Mesothelial cell of epicardium (in vitro differentiated cells): ENCODE data around the gene RYR3. TPM values are rescaled to one million over a fixed set of nuclear protein-coding genes. Genes with fewer than 3 reads are reported as not detected.
A peak's percentile ranks its signal among the peaks of the same experiment; 100 is the strongest.

Experiments used
- DNase-seq, 2 experiments: peaks; one replicate each; pipeline ENCODE4 v3.0.0; 2021; ENCODE audit warnings: low spot score in 2 of 2; ENCODE audit not compliant: unreplicated experiment in 2 of 2
- H3K27ac Mint-ChIP-seq: 2 replicates; pipeline ENCODE4 v1.8.0; 2021; ENCODE audit warnings: mixed read lengths
- H3K27me3 Mint-ChIP-seq: 2 replicates; pipeline ENCODE4 v1.8.0; 2021; ENCODE audit warnings: low read depth, mixed read lengths
- H3K36me3 Mint-ChIP-seq: 2 replicates; pipeline ENCODE4 v1.8.0; 2021; ENCODE audit warnings: mixed read lengths
- H3K4me1 Mint-ChIP-seq: 2 replicates; pipeline ENCODE4 v1.8.0; 2021; ENCODE audit warnings: mixed read lengths
- H3K4me3 Mint-ChIP-seq: 2 replicates; pipeline ENCODE4 v1.8.0; 2021; ENCODE audit warnings: mild to moderate bottlenecking, moderate library complexity, mixed read lengths
- H3K9me3 Mint-ChIP-seq: 2 replicates; pipeline ENCODE4 v1.8.0; 2021; ENCODE audit warnings: mixed read lengths
- total RNA-seq: library from RNA; stranded (reverse); gene quantifications from 3 replicates; pipeline ENCODE4 v1.2.1, GENCODE V29; 2021
- TF ChIP-seq, protein P1 (sequence below): fragments of 200-600 bp; sonication (generic); IDR thresholded peaks from one replicate; pipeline ENCODE4 v1.5.0; 2021; ENCODE audit warnings: antibody characterized with exemption; ENCODE audit not compliant: unreplicated experiment

RYR3 gene
- total RNA-seq, 1 donor from 2014 or later = 3.8 TPM

DNA sequence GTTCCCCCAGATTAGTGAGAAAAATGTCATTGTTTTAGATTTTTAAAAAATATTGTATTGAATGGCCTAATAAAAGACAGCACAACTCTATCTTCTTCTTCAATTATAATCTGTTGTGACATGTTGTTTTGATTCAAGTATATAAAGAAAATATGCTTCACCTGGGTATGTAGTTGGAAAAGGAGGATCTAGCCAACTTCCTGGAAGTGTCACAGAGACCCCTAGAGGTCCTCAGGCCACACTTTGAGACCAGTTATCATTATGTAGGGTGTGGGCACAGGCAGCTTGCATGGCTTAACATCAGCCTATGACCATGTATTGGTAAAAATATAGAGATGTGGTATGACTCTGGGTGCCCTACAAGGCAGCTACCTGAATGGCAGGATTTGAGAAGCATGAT, 14.7 kb upstream of the RYR3 start:
- no peaks in the 10 kb centered on the region for H3K9me3 Mint-ChIP-seq
- no peaks in the 10 kb centered on the region for H3K36me3 Mint-ChIP-seq
- H3K4me3 Mint-ChIP-seq = no peak overlapping the region
- peaks cover 3% of the 10 kb centered on the region for H3K4me1 Mint-ChIP-seq
- no peak for DNase-seq
- H3K27me3 Mint-ChIP-seq = no peaks in the 10 kb centered on the region
- TF ChIP-seq, protein P1, sequence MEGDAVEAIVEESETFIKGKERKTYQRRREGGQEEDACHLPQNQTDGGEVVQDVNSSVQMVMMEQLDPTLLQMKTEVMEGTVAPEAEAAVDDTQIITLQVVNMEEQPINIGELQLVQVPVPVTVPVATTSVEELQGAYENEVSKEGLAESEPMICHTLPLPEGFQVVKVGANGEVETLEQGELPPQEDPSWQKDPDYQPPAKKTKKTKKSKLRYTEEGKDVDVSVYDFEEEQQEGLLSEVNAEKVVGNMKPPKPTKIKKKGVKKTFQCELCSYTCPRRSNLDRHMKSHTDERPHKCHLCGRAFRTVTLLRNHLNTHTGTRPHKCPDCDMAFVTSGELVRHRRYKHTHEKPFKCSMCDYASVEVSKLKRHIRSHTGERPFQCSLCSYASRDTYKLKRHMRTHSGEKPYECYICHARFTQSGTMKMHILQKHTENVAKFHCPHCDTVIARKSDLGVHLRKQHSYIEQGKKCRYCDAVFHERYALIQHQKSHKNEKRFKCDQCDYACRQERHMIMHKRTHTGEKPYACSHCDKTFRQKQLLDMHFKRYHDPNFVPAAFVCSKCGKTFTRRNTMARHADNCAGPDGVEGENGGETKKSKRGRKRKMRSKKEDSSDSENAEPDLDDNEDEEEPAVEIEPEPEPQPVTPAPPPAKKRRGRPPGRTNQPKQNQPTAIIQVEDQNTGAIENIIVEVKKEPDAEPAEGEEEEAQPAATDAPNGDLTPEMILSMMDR = no peak
- H3K27ac Mint-ChIP-seq = no peak overlapping the region

DNA sequence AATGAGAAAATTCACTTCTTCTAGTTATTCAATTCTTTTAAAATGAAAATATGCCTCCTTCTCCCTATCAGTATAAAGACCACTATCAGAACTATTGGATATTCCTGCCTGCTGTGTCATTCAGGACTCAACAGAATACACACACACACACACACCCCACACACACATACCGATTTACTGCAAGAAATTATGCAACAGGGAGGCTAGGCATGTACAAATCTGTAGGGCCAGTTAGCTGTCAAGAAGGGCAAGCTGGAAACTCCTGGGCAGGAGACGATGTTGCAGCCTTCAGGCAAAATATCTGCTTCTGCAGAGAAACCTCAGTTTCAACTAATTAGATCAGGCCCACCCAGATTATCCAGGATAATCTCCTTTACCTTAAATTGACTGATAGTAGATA, 13.9 kb upstream of the RYR3 start:
- H3K27me3 Mint-ChIP-seq = peaks cover 3% of the 10 kb centered on the region
- peaks cover 3% of the 10 kb centered on the region for H3K4me1 Mint-ChIP-seq
- no peak overlapping the region for H3K27ac Mint-ChIP-seq
- H3K9me3 Mint-ChIP-seq = no peaks in the 10 kb centered on the region
- no peaks in the 10 kb centered on the region for H3K36me3 Mint-ChIP-seq
- H3K4me3 Mint-ChIP-seq = no peak overlapping the region
- TF ChIP-seq, protein P1 = no peak
- DNase-seq = no peak

DNA sequence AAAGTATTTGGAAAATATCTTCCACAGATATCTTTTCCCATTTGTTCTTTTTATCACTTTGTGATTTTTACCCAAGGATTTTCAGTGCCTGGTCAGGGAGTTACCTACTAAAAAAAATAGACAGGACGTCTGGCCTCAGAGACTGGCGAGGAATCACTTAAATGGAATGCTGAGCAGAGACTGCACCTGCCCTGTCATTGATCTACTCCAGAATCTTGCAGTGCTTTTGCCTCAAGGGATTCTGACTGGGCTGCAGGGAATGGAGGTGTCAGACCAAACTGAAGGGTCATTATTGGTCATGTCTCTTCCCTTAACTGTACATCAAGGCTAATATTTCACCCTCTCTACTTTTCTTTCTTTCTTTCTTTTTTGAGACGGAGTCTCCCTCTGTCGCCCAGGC, 12.1 kb upstream of the RYR3 start:
- peaks cover 7% of the 10 kb centered on the region for H3K9me3 Mint-ChIP-seq
- DNase-seq = no peak

DNA sequence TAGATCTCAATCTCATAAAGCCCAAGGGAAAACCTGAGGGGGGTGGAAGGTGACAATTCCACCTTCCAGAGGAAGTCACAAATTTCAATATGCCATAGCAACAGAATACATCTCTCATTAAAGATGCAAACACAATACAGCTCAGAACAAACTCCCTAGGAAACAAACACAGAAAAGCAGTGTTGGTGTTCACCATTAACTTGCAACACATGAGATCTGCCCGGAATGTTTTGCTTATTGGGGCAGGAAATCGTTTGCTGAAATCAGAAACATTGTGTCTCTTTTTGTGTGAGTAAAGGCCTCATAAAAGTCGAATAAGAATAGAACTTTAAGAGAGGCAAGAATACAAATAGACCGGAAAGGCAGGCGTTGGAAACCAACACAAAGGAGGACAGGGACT, 5.8 kb upstream of the RYR3 start:
- Mint-ChIP-seq H3K27me3 (peaks cover 58% of the 10 kb centered on the region), H3K9me3 (peaks cover 7% of the 10 kb centered on the region), H3K36me3 (no peaks in the 10 kb centered on the region), H3K27ac (no peak overlapping the region), H3K4me1 (no peaks in the 10 kb centered on the region), H3K4me3 (no peak overlapping the region)
- DNase-seq = no peak
- TF ChIP-seq, protein P1 = no peak

More for the DNA sequence above, 12.1 kb upstream of the RYR3 start:
- no peak overlapping the region for H3K27ac Mint-ChIP-seq
- no peak overlapping the region for H3K4me3 Mint-ChIP-seq
- TF ChIP-seq, protein P1 = no peak
- peaks cover 2% of the 10 kb centered on the region for H3K4me1 Mint-ChIP-seq
- no peaks in the 10 kb centered on the region for H3K36me3 Mint-ChIP-seq
- H3K27me3 Mint-ChIP-seq = peaks cover 14% of the 10 kb centered on the region

DNA sequence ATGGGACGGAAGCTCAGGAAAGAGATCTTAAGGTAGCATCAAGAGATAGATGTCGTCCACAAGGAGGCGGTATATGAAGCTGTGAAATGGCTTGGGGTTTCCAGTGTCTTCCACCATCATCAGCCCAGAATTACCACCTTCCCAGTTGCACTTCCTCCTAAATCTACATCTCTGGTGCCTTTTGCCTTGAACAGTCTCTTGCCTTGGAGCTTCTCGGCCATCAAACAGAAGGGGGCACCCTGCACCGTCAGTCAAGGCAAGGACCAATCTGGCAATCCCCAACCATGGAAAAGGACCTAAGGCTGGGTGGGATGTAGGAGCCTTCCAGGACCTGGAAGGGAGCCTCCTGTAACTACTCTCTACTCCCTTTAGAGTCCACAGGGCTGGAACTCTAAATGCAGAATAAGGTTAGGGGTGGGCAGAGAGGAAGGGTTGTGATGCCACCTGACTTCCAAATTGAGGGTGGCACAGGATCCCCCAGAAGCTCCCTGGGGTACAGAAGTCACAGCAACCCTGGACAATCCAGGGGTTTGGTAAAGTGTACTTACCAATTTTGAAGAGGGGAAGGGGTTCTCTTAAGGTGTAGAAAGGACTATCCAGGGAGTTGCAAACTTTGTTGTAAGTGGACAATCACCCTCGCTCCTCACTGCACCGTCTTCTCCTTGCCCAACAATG, 1.0 kb upstream of the RYR3 start:
- Mint-ChIP-seq H3K4me3 (peak overlapping the region; percentile 56), H3K9me3 (no peaks in the 10 kb centered on the region), H3K36me3 (no peaks in the 10 kb centered on the region), H3K27me3 (peaks cover 78% of the 10 kb centered on the region), H3K4me1 (peaks cover 5% of the 10 kb centered on the region), H3K27ac (no peak overlapping the region)
- TF ChIP-seq, protein P1 = no peak
- DNase-seq = no peak
